Measurements from ENCODE around the gene LRRC32. TPM values are rescaled to one million over a fixed set of nuclear protein-coding genes. Genes with fewer than 3 reads are reported as not detected.

Gene LRRC32
- total RNA-seq, 1 donor from 2014 or later = 39.6 TPM

- Mint-ChIP-seq H3K9me3 (ENCODE audit: unreplicated experiment) (no peaks in the 10 kb centered on the region), H3K36me3 (ENCODE audit: unreplicated experiment) (no peaks in the 10 kb centered on the region), H3K27ac (ENCODE audit: unreplicated experiment) (no peak overlapping the region), H3K4me1 (ENCODE audit: unreplicated experiment) (peaks cover 12% of the 10 kb centered on the region), H3K27me3 (ENCODE audit: unreplicated experiment) (no peaks in the 10 kb centered on the region), H3K4me3 (ENCODE audit: unreplicated experiment) (no peak overlapping the region)
- no peak for TF ChIP-seq CTCF (IDR thresholded peaks at IDR 0.05)
- no peak for DNase-seq (ENCODE audit: extremely low spot score, unreplicated experiment)
Observed at GRCh38 chr11:76695771-76696170, 25.2 kb upstream of the LRRC32 start.

GRCh38 chr11:76695133-76695532 lies 24.6 kb upstream of the LRRC32 start:
- H3K4me1 Mint-ChIP-seq (ENCODE audit: unreplicated experiment) = peaks cover 6% of the 10 kb centered on the region
- H3K36me3 Mint-ChIP-seq (ENCODE audit: unreplicated experiment) = no peaks in the 10 kb centered on the region
- H3K27me3 Mint-ChIP-seq (ENCODE audit: unreplicated experiment) = no peaks in the 10 kb centered on the region
- no peak for DNase-seq (ENCODE audit: extremely low spot score, unreplicated experiment)
- H3K4me3 Mint-ChIP-seq (ENCODE audit: unreplicated experiment) = no peak overlapping the region
- H3K27ac Mint-ChIP-seq (ENCODE audit: unreplicated experiment) = no peak overlapping the region
- no peaks in the 10 kb centered on the region for H3K9me3 Mint-ChIP-seq (ENCODE audit: unreplicated experiment)
- TF ChIP-seq CTCF (IDR thresholded peaks at IDR 0.05) = no peak

GRCh38 chr11:76694664-76695063 lies 24.1 kb upstream of the LRRC32 start:
- Mint-ChIP-seq H3K36me3 (ENCODE audit: unreplicated experiment) (no peaks in the 10 kb centered on the region), H3K27ac (ENCODE audit: unreplicated experiment) (no peak overlapping the region), H3K4me1 (ENCODE audit: unreplicated experiment) (peaks cover 4% of the 10 kb centered on the region), H3K27me3 (ENCODE audit: unreplicated experiment) (no peaks in the 10 kb centered on the region), H3K4me3 (ENCODE audit: unreplicated experiment) (no peak overlapping the region), H3K9me3 (ENCODE audit: unreplicated experiment) (no peaks in the 10 kb centered on the region)
- no peak for DNase-seq (ENCODE audit: extremely low spot score, unreplicated experiment)
- no peak for TF ChIP-seq CTCF (IDR thresholded peaks at IDR 0.05)

GRCh38 chr11:76693806-76694205 lies 23.3 kb upstream of the LRRC32 start:
- TF ChIP-seq CTCF (IDR thresholded peaks at IDR 0.05) = no peak
- no peak overlapping the region for H3K4me3 Mint-ChIP-seq (ENCODE audit: unreplicated experiment)
- no peaks in the 10 kb centered on the region for H3K27me3 Mint-ChIP-seq (ENCODE audit: unreplicated experiment)
- H3K36me3 Mint-ChIP-seq (ENCODE audit: unreplicated experiment) = no peaks in the 10 kb centered on the region
- DNase-seq (ENCODE audit: extremely low spot score, unreplicated experiment) = no peak
- no peaks in the 10 kb centered on the region for H3K9me3 Mint-ChIP-seq (ENCODE audit: unreplicated experiment)
- peaks cover 12% of the 10 kb centered on the region for H3K4me1 Mint-ChIP-seq (ENCODE audit: unreplicated experiment)
- no peak overlapping the region for H3K27ac Mint-ChIP-seq (ENCODE audit: unreplicated experiment)

GRCh38 chr11:76692956-76693355 lies 22.4 kb upstream of the LRRC32 start:
- Mint-ChIP-seq H3K4me1 (ENCODE audit: unreplicated experiment) (peaks cover 9% of the 10 kb centered on the region), H3K27ac (ENCODE audit: unreplicated experiment) (no peak overlapping the region), H3K9me3 (ENCODE audit: unreplicated experiment) (no peaks in the 10 kb centered on the region), H3K4me3 (ENCODE audit: unreplicated experiment) (no peak overlapping the region), H3K27me3 (ENCODE audit: unreplicated experiment) (no peaks in the 10 kb centered on the region), H3K36me3 (ENCODE audit: unreplicated experiment) (no peaks in the 10 kb centered on the region)
- no peak for DNase-seq (ENCODE audit: extremely low spot score, unreplicated experiment)
- TF ChIP-seq CTCF (IDR thresholded peaks at IDR 0.05) = no peak

Measured in osteocyte (in vitro differentiated cells).